ENCODE data around the gene RARS2.

The RARS2 gene

DNA sequence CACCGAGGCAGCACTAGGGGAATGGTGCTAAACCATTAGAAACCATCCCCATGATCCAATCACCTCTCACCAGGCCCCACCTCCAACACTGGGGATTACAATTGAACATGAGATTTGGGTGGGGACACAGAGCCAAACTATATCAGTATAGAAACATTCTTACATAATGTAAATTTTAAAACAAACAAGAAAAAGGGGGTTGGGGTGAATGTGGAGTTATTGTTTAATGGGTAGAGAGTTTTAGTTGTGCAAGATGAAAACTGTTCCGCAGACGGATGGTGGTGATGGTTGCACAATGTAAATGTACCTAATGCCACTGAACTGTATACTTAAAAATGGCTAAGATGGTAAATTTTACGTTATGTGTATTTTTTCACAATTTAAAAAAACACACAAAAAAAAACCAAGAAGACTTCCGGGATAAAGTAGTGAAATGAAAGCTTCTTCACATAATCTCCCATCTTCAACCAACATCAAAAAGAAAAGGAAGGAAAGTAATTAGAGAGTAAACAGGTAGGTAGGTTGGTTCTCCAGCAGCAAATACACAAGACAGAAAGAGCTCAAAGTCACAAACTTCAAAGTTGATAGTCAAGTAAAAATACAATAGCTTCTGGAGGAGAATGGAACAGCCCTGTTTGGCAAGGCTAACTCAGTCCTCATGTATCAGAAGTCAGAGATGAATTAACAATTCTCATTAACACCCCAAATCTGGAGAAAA is 16.3 kb downstream of the RARS2 start:
- no peak for DNase-seq

DNA sequence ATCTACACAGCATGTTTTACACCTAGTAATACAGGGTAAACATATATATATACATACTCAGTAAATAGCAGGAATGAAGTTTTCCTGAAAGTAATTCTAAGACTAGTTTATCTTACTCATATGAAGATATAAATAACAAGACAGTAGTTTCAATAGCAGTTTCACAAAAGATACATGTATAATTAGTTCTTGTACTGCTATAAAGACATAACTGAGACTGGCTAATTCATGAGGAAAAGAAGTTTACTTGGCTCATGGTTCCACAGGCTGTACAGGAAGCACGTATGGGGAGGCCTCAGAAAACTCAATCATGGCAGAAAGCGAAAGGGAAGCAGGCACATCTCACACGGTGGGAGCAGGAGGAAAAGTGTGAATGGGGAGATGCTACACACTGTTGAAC is 16.9 kb downstream of the RARS2 start:
- no peak for DNase-seq

DNA sequence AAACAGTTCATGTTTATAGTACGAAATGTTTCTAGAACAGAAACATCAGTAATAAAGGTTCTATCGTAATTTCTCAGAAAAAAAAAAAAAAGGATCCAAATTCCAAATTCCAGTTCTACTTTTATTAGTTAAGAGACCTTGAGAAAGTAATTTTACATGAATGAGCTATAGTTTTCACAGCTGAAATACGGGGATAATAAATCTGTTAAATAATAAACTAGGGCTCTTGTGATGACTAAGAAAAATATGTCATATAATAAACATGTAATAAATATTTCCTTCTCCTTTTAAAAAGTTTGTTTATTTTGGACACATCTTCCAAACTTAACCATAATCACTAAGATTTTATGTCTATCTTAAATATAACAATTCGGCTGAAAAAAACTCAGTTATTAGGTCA is 17.8 kb downstream of the RARS2 start:
- no peak for DNase-seq

DNA sequence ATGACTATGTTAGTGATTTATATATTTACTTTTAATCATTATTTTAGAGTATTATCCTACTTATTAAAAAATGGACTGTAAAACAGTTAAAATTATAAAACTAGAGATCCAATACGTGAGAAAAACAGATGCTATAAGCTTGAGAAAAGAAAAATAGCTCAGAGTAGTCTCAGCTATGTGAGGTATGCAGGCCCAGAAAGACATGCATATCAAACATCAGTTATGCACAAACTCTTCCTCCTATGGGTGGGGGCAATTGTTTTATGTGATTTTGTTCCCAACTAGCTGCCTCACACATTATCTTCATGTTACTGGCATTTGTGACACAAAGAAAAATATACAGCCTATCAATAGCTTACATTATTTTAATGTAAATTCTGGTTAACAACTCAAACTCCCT is 28.8 kb downstream of the RARS2 start:
- DNase-seq, result no peak

GRCh38 chr6:87558446-87558845 is 31.3 kb downstream of the RARS2 start:
- no peak for DNase-seq

GRCh38 chr6:87555506-87555905 is 34.3 kb downstream of the RARS2 start:
- DNase-seq, result no peak

- DNase-seq, result no peak
Observed at GRCh38 chr6:87553159-87553765, 36.5 kb downstream of the RARS2 start.

- DNase-seq, result no peak
Observed at GRCh38 chr6:87551799-87552198, 38.0 kb downstream of the RARS2 start.

GRCh38 chr6:87544474-87544735 is 45.4 kb downstream of the RARS2 start:
- DNase-seq, result no peak

- no peak for DNase-seq
Observed at GRCh38 chr6:87543696-87544473, 45.9 kb downstream of the RARS2 start.

- no peak for DNase-seq
Observed at GRCh38 chr6:87541744-87542143, 48.0 kb downstream of the RARS2 start.

- no peak for DNase-seq
Observed at GRCh38 chr6:87541041-87541440, 48.7 kb downstream of the RARS2 start.

GRCh38 chr6:87540539-87540938 is 49.2 kb downstream of the RARS2 start:
- DNase-seq, result no peak

DNA sequence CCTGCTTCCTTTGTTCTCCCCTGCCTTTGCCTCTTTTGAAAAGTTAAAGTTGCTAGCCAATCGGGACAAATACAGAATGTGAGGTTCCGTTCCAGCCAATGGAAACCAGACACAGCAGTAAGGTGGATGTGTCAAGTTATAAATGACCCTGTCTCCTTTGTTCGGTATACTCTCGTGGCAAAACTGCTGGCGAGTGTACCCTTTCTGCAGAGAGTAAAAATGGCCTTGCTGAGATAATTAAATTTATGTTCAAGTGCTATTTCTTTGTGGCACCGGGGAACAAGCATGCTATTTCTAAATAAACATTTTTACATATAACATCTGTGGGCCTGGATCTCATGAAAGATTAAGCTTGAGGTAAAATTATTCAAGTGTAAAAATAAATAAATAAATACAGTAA is 50.2 kb downstream of the RARS2 start:
- DNase-seq, result no peak

DNA sequence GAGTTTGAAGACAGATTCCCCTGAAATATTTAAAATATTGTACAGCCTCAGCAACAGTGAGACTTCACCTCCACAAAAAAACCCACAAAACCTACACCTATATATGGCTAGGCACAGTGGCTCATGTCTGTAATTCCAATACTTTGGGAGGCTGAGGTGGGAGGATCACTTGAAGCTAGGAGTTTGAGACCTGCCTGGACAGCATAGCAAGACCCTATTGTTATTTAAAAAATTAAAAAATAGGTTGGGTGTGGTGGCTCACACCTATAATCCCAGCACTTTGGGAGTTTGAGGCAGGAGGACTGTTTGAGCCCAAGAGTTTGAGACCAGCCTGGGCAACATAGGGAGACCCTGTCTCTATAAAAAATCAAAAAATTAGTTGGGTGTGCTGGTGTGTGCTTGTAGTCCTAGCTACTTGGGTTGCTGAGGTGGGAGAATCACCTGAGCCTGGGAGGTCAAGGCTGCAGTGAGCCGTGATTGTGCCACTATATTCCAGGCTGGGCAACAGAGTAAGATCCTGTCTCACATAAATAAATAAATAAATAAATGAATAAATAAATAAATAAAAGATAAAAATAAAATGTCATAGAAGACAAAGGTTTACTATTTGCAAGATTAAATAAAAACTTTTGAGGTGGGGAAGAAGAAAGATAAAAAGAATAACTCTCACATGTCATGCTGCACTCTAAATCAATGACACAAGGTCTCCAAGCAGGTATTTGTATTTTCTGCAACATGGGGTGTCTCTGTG is 51.1 kb downstream of the RARS2 start:
- DNase-seq, result no peak

DNA sequence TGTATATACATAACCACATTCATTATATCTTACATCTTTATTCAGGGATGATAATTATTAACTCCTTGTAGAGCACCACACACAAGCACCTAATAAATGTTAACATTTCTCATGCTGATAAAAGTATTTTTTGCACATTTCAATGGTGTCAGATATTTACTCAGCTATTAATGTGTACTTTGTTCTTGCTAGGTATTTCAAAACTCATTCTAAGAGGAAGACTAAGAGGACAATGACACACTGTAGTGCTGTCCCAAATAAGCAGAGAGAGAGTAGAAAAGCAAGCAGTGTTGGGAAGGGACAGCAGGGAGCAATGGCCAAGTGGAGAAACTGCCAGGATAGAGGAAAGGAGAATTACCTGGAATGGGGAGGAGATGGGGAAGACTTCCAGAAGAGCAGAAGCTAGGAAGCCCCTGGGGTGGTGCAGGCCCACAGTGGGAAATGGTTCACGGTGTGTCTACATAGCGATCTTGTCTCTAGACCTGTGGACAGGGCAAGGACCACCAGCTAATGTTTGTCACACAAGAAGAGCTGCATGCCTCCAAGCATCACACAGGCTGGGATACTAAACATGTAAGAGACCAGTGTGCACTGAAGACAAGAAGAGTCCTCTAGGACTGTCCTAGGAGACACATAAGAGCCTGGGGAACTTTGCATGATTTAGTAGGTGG is 55.3 kb downstream of the RARS2 start:
- no peak for DNase-seq

GRCh38 chr6:87529221-87529620 is 60.6 kb downstream of the RARS2 start:
- DNase-seq, result no peak

GRCh38 chr6:87522686-87523085 is 67.1 kb downstream of the RARS2 start:
- DNase-seq, result no peak

GRCh38 chr6:87518453-87518852 is 71.3 kb downstream of the RARS2 start:
- DNase-seq, result no peak

DNA sequence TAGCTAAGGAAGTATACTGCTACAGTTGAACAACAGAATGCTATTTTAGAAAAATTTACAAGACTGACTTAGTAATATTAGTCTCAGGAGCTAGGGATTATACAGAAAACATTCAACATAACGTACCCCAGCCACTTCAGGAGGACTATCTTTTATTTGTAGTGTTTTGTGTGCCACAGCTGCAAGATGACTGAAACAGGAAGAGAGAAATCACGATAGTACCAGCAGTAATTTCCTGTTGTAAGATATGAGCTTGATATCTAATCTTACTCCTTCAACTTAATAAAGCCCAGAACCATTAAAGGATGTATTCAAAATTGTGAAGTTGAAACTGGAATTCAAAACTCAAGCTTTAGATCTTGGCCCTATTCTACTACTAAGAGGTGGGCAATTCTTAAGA is 75.0 kb downstream of the RARS2 start:
- DNase-seq, result no peak

DNA sequence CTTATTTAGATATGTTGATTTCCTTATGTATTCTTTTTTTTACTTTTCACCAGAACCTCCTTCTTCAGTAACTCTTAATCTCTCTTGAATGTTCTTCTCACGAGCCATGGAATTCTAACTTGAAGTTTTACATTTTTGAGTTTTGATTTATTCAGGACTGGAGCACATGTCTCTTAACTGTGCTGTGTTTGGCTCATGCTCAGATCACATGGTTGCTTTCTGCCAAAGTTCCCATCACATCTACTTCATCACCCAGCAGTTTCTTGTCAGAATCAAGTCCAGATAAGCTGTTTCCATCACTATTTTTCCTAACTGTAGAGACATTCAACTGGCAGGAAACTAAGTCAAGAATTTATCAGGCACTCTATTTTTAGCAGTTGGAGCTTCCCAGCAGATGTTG is 85.3 kb downstream of the RARS2 start:
- DNase-seq, result no peak

- no peak for DNase-seq
Observed at GRCh38 chr6:87501809-87502572, 87.8 kb downstream of the RARS2 start.
